ENCODE measurements around the gene CDH13.

CDH13 gene

DNA sequence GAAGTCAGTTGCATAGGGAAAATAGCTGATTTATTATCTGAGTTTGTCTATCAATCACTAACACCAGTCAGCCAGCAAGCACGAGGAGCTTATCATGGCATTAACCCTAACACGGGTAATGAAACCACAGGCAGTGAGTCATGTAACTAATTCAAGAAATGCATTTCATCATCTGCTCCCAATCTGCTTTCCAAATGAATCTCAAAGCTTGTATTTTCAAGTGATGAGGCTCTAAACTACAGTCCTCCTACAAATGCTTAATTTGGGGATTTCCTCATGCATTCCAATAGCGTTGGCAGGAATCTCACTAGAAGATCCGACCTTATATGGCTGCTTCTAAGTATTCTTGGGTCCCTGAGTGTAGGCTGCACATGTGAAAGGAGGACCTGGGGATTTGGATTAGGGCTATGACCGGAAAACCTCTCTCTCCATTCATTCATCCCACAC, 1062.6 kb downstream of the CDH13 start:
- no peak for DNase-seq (ENCODE audit: low read depth, low spot score)
- H3K4me3 ChIP-seq (ENCODE audit: low read length) = no peak overlapping the region

DNA sequence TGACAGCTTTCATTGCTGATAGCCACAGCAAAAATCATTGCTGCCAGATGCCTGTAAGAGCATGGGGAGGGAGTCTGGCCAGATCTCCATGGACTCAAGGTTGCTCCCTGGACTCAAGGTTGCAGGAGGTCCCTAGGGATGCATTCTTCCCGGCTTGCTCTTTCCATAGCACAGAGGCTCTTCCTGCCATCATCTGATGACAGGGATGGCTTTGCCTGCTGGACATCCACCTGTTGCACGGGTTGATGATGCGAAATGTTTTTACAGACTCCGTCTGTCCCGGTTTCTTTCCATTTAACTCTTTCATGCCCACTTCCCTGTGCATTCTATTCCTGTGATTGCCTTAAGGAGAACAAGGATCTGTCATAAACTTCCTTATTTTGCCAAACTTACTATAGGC, 1065.5 kb downstream of the CDH13 start:
- no peak for DNase-seq (ENCODE audit: low read depth, low spot score)
- H3K4me3 ChIP-seq (ENCODE audit: low read length) = no peak overlapping the region

DNA sequence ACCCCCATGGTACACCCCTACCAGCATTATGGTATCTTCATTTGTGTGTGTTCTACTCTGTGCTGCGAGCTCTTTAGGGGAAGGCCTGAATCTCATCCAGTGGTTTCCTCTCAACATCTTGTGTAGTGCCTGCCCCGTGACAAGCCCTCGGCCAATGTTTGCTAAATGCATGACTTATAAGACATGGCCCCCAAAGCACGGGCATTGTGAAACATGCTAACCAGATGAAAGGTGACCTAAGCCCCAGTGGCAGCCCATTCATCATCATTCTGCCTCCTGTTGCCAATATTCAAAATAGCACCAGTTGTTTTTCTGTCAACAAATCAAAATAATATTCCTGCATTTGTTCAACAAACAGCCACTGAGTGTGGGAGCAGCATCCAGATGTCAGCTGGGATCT, 1072.2 kb downstream of the CDH13 start:
- no peak for DNase-seq (ENCODE audit: low read depth, low spot score)
- no peak overlapping the region for H3K4me3 ChIP-seq (ENCODE audit: low read length)

DNA sequence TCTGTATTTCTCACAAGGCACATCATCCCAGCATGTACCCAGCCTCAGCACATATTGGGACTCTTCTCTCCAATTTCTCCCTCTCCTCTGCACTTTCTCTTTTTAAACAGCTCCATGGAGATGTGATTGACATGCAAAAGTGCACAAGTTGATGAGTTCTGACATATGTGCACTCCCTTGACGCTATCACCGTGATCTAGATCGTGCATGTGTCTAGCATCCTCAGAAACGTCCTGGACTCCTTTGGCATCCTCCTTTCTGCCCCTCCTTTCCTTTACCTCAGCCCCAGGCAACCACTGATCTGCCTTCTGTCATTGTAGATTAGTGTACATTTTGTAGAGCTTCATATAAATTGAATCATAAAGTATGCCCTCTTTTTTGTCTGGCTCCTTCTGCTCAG, 1073.0 kb downstream of the CDH13 start:
- DNase-seq (ENCODE audit: low read depth, low spot score) = no peak

DNA sequence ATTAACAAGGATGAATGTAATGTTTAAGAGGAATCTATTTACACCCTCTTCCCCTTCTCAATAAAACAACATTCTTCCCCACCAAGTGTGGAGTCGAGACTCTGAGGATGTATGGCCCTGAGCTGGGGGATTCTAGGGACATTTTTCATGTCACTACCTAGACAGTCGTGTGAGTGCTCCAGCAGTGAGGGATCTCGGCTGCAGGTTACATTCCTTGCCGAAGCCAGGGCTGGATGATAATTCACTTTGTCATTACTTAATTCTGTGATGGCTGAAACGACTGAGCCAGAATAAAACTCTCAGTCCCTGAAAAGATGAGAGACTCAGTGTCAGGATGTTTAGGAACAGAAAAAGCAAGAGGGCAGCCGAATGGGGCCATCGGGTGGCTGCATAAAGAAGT, 1074.1 kb downstream of the CDH13 start:
- DNase-seq (ENCODE audit: low read depth, low spot score) = no peak
- no peak overlapping the region for H3K4me3 ChIP-seq (ENCODE audit: low read length)

More for the DNA sequence above, 1073.0 kb downstream of the CDH13 start:
- no peak overlapping the region for H3K4me3 ChIP-seq (ENCODE audit: low read length)

DNA sequence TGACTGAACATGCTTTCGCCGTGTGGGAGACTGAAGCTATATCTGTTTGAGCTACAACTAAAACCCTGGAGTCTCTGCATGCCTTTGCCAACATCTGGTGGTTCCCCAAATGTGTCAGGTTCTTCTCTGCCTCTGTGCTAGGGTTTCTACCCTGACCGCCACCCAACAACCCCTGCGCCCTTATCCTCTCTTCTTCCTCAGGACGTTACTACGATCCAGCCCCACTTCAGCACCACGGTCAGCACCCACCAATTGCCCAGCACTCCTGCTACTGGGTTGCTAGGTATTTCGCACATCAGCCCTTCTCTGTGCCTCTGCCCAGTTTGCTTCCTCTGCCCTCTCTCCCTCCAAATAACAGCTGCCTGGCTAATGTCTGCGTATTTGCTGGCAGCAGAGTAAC, 1074.7 kb downstream of the CDH13 start:
- DNase-seq (ENCODE audit: low read depth, low spot score) = peak; percentile 37
- no peak overlapping the region for H3K4me3 ChIP-seq (ENCODE audit: low read length)

DNA sequence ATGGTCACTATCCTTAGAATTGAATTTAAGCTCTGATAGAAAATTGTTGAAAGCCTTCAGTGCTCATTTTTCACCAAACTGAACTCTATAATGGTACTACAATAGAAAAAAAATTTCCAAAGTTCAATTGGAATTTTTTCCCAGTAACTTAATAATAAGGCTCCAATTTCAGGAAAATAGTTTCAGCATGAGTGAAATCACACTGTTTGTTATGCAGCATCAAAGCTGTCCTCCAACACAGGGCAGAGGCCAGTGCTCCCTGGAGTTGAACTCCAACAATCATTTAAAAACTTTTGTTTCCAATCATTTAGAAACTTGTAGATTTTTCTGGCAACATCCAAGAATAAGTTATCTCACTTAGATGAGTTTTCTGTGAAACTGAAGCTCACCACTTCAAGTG, 1077.9 kb downstream of the CDH13 start:
- DNase-seq (ENCODE audit: low read depth, low spot score) = no peak
- no peak overlapping the region for H3K4me3 ChIP-seq (ENCODE audit: low read length)

DNA sequence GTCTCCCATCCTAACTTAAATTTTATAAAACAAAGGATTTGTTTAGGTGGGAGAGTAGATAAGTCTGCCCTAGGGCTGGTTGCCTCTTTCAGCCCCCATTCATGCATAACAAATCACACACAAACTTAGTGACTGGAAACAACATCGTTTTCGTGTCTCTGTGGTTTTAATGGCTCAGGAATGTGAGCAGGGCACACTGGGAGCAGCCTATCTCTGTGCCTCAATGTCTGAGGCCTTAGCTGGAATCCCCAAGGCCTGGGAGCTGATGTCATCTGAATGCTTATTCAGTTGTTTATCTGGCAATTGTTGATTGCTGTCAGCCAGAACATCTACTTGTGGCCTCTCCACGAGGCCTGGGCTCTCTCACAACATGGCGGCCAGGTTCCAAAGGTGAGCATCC, 1079.1 kb downstream of the CDH13 start:
- DNase-seq (ENCODE audit: low read depth, low spot score) = no peak
- no peak overlapping the region for H3K4me3 ChIP-seq (ENCODE audit: low read length)

DNA sequence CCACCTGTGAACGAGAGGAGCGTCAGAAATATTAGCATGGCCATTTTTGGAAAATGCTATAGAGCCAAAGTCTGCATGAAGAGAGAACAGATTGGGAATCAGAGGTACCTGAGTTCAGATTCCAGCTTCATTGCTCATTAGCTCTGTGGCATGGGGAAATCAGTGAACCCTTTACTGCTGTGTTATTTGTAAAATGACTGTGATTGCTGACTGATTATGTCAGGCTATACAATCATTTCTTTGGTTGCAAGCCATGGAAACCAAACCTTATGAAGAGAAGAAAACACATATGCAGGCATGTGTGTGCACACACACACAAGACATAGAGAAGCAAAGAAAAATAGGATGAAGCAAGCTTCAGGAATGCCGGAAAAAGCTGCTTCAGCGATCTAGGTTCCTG, 1079.6 kb downstream of the CDH13 start:
- DNase-seq (ENCODE audit: low read depth, low spot score) = no peak
- H3K4me3 ChIP-seq (ENCODE audit: low read length) = no peak overlapping the region

DNA sequence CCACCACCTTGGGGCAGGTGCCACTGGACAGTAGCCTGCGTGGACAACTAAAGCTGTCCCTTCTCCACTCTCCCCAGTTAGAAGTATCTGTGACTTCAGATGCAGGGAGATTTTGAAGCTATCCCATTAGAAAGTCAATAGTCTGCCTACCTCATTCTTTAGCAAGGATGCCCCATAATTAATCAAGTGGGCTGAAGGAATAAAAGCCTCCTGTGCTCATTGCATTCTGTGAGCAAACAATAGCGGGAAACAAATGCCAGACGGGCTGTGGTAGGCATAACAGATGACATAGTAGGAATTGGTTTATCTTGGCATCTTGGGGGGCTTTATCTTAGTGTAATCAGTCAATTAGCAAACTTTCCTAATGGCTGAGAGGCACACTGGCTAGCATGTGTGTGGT, 1084.3 kb downstream of the CDH13 start:
- no peak for DNase-seq (ENCODE audit: low read depth, low spot score)
- H3K4me3 ChIP-seq (ENCODE audit: low read length) = no peak overlapping the region

DNA sequence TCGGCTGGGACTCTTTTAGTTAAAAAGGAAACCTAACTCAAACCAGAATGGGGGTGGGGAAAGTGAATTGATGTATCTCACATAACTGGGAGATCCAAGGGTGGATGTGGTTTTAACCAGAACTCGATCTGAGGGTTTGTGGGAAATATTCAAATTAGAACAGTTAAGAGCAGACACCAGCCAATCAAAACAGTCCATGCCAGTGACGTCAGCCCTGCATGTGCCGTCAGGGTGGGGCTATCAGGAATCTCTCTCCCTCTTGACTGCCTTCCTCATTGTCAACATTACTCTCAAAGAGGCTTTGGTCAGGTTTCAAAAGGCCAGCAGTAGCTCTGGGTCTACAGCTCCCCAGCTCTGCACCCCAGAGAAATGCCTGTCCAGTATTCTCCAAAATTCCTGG, 1086.8 kb downstream of the CDH13 start:
- no peak overlapping the region for H3K4me3 ChIP-seq (ENCODE audit: low read length)
- DNase-seq (ENCODE audit: low read depth, low spot score) = peak; percentile 88

DNA sequence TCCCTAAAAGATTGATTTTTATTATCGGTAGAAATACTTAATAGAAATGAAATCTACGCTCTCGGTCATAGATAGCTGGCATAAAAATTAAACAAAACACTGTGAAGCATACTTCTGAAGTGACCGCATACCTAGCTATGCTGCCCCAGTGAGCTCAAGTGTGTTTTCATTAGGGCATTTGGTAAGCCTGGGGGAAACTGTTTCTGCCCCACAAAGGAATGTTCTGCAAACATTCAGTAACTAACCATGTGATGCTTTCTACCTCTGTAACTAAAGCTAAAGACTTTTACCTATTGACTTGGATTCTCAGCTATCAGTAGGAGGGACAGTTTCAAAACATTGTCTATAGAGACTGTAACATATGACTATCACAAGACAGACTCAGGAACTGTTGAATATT, 1087.5 kb downstream of the CDH13 start:
- no peak overlapping the region for H3K4me3 ChIP-seq (ENCODE audit: low read length)
- no peak for DNase-seq (ENCODE audit: low read depth, low spot score)

DNA sequence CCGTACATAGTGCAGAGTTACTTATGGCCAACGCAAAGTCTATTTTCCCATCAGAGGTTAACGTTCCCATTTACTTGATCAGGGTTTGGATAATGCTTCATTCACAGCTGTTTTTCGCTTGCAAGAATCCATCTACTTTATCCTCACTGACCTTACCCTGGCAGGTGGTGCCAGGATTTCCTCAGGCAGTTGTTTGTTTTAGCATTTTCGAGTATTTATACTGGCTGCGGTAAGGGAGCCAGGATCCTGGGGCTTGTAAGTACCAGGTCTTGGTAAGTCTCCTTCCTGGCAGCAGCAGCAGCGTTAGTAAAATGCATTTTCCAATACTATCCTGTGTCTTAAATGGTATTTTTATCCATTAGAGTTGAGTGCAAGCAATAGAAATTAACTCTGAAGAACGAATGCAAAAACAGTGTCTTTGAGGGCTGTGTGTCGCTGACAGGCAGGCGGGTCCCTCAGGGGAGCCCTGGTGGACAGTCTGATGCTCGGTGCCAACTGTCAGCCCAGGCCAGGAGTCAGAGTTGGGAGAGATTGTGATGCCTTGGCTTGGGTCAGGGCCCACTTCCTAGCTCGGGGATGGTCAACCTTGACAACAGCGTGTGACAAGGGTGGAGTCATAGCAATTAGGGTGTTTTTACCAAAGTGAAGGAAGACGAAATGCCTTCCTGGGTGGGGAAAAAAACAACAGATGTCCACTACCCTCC, 1088.6 kb downstream of the CDH13 start:
- no peak overlapping the region for H3K4me3 ChIP-seq (ENCODE audit: low read length)
- DNase-seq (ENCODE audit: low read depth, low spot score) = no peak

DNA sequence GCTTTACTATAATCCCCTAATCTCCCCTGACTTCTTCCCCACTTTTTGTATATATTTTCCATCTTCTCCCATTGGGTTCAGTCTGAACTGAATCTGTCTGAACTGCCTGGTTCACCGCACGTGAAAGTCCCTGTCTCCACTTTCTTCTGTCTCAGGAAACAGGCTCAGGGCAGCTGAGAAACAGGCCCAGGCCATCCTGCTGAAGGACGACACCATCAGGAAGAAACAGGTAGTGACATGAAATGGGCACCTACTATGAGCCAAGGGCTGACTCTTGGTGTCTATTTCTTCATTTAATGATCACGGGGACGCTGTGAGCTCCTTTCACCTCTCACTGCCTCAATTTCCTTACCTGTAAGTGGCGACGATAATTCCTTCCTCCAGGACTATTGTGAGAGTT, 1090.5 kb downstream of the CDH13 start:
- DNase-seq (ENCODE audit: low read depth, low spot score) = no peak

DNA sequence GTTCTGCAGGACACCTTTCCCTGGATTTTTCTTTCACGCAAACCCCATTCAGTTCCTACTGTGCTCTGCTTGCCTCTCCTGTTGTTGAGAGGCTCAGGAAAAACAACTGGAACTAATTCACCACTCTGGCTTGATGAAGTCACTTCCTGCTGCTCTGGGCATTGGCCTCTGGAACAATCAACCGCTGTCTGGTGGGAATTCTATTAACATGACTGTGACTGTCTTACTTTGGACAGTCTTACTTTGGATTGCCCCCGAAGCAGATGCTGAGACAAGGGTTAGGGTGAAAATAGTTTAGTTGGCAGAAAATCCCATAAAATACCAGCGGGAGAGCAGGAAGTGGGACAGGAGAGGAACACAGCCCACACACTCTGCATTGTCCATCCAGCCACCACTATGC, 1091.0 kb downstream of the CDH13 start:
- no peak for DNase-seq (ENCODE audit: low read depth, low spot score)
- no peak overlapping the region for H3K4me3 ChIP-seq (ENCODE audit: low read length)

More for the DNA sequence above, 1090.5 kb downstream of the CDH13 start:
- no peak overlapping the region for H3K4me3 ChIP-seq (ENCODE audit: low read length)

DNA sequence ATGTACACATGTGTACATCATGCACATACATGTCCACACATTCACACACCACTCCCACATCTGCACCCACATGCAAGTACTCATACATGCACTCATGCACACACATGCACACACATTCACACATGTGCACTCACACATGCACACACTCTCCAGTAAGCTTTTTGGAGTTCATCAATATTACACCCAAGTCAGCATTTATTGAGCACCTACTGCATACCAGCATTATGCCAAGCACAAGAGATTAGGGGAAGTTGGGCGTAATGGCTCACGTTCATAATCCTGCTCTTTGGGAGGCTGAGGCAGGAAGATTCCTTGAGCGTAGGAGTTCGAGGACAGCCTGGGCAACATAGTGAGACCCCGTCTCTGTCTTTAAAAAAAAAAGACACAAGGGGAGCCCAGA, 1093.4 kb downstream of the CDH13 start:
- no peak overlapping the region for H3K4me3 ChIP-seq (ENCODE audit: low read length)
- no peak for DNase-seq (ENCODE audit: low read depth, low spot score)

DNA sequence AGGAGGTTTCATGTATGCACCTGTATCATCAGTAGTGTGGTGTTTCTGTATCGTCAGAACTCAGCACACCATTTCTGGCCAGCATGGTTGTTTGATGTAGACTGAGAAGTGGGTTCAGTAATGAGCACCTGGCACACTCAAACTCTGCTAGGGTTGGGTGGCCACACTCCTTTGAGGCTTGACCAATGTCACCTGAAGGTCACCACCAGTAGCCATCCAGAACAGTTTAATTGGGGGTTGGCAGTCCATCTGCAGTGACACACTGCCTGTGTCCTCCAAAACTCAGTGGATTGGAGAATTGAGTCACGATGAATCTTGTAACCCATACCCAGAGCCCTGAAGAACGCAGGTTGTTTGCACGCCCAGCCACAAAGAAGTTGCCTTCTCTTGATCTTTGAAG, 1094.2 kb downstream of the CDH13 start:
- no peak overlapping the region for H3K4me3 ChIP-seq (ENCODE audit: low read length)
- DNase-seq (ENCODE audit: low read depth, low spot score) = no peak

DNA sequence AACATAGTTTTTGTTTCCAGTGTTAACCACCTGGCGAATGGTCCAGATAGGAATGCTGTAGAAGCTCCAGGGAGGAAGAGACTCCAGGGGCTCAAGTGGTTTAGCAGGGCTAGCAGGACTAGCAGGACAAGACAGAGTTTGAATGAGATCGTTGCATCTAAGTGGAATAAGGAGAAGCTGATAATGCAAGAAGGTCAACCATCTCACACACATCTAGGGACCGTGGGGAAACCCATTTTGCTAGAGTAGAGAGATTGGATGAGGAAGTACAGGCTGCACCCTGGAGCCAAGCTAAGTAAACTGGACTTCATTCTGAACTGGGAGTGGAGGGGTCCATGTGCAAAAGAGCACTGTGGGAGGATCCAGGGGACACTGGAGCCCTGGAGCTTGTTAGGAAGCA, 1094.9 kb downstream of the CDH13 start:
- no peak for DNase-seq (ENCODE audit: low read depth, low spot score)
- no peak overlapping the region for H3K4me3 ChIP-seq (ENCODE audit: low read length)

DNA sequence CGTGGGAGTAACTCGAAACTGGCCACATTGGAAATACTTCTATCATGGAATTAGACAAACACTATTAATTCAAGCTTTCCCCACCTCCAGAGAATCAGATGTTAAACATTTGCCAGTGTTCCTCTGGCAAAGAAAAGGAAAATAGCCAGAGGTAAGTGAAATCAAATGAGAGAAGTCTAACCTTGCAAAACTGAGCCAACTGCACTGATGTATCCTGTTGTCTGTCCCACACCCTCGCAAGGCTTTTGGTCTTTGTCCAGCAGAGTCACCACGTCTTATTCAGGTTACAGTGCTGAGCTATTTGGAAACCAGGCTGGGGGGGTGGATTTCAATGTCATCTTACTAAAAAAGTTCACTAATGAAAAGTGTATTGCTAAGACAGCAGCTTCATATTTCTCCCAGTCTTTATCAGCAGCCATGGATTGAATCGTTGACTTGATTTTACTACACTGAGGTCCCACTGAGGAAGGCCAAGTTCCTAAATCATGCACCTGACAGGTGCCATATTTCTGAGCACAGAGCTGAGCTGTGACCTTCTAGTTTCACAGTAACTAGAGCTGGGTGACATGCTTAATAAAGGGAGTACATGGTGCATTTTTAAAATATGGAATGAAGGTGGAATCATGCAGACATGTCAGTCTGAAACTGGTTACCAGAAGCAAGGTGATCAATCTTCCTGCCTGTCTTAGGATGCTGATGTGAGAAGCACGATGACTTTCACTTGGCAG, 1095.9 kb downstream of the CDH13 start:
- DNase-seq (ENCODE audit: low read depth, low spot score) = no peak
- H3K4me3 ChIP-seq (ENCODE audit: low read length) = no peak overlapping the region

DNA sequence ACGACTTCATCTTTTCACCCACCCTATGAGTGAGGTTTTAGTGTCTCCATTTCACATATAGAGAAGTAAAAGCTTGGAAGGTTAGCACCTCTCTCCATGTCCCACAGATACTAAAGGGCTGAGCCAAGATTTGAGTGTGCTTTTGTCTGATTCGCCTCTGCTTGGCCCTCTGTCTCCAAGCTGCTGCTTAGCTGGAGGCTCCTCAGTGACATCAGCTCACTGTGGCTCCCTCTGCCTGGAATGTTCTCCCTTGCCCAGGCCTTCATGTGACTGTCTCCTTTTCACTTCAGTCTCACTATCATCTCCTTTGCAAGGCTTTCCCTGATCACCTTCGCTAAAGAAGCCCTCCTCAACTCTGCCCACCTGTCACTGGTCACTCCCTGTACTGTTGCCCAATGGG, 1096.5 kb downstream of the CDH13 start:
- no peak overlapping the region for H3K4me3 ChIP-seq (ENCODE audit: low read length)
- no peak for DNase-seq (ENCODE audit: low read depth, low spot score)

DNA sequence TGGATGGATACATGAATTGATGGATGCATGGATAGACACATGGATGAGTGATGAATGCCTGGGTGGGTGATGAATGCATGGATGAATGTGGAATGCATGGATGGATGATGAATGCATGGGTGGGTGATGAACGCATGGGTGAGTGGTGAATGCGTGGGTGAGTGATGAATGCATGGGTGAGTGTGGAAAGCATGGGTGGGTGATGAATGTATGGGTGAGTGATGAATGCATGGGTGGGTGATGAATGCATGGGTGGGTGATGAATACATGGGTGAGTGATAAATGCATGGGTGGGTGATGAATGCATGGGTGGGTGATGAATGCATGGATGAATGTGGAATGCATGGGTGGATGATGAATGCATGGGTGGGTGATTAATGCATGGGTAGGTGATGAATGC, 1097.1 kb downstream of the CDH13 start:
- DNase-seq (ENCODE audit: low read depth, low spot score) = no peak
- no peak overlapping the region for H3K4me3 ChIP-seq (ENCODE audit: low read length)
